Smooth muscle cell (in vitro differentiated cells): ENCODE measurements around the gene GPR135. TPM values are rescaled to one million over a fixed set of nuclear protein-coding genes. Genes with fewer than 3 reads are reported as not detected.

Experiments
- DNase-seq: peaks from one replicate; lab custom pipeline; 2025; ENCODE audit not compliant: unreplicated experiment; lab: John Stamatoyannopoulos, UW
- H2AFZ ChIP-seq: fragments of 200-600 bp; sonication (generic); 2 replicates; pipeline ENCODE4 v1.6.0; 2016; ENCODE audit warnings: antibody characterized with exemption, low read depth, mild to moderate bottlenecking
- H3F3A ChIP-seq: fragments of 200-600 bp; sonication (generic); 2 replicates; pipeline ENCODE4 v1.6.0; 2017; ENCODE audit warnings: antibody characterized with exemption, low read depth
- H3K27ac ChIP-seq: fragments of 200-600 bp; sonication (generic); 2 replicates; pipeline ENCODE4 v1.5.1; 2016; ENCODE audit warnings: low read depth, mild to moderate bottlenecking
- H3K27me3 ChIP-seq: fragments of 200-600 bp; sonication (generic); 2 replicates; pipeline ENCODE4 v1.6.1; 2016; ENCODE audit warnings: low read depth, mild to moderate bottlenecking
- H3K36me3 ChIP-seq: fragments of 200-600 bp; sonication (generic); 2 replicates; pipeline ENCODE4 v1.5.1; 2016; ENCODE audit warnings: low read depth
- H3K4me1 ChIP-seq: fragments of 200-600 bp; sonication (generic); 2 replicates; pipeline ENCODE4 v1.5.1; 2016; ENCODE audit warnings: low read depth
- H3K4me2 ChIP-seq: fragments of 200-600 bp; sonication (generic); 2 replicates; pipeline ENCODE4 v1.6.0; 2016; ENCODE audit warnings: mild to moderate bottlenecking
- H3K4me3 ChIP-seq: fragments of 200-600 bp; sonication (generic); 2 replicates; pipeline ENCODE4 v1.5.1; 2016; ENCODE audit warnings: mild to moderate bottlenecking
- H3K79me2 ChIP-seq: fragments of 200-600 bp; sonication (generic); 2 replicates; pipeline ENCODE4 v1.6.0; 2016; ENCODE audit warnings: low read depth, mild to moderate bottlenecking
- H3K9ac ChIP-seq: fragments of 200-600 bp; sonication (generic); 2 replicates; pipeline ENCODE4 v1.6.0; 2016; ENCODE audit warnings: low read depth
- H3K9me3 ChIP-seq: fragments of 200-600 bp; sonication (generic); replicated peaks from 2 replicates; pipeline ENCODE4 v1.5.1; 2016; ENCODE audit warnings: low read depth
- H4K20me1 ChIP-seq: fragments of 200-600 bp; sonication (generic); 2 replicates; pipeline ENCODE4 v1.6.0; 2016; ENCODE audit warnings: low read depth
- CTCF ChIP-seq: fragments of 200-600 bp; sonication (generic); IDR thresholded peaks from 2 replicates; pipeline ENCODE4 v1.5.1; 2017; ENCODE audit warnings: borderline replicate concordance, mild to moderate bottlenecking, antibody characterized with exemption; ENCODE audit not compliant: insufficient read depth, poor library complexity, severe bottlenecking
- WGBS: methylation state at CpG from one replicate; pipeline ENCODE4 v1.1.7; 2016; ENCODE audit warnings: low lambda C conversion rate; 5-methylcytosine and 5-hydroxymethylcytosine counted together
- polyA plus RNA-seq: library from polyadenylated mRNA; unstranded; fragments of >200 nt; fragmentation: Nextera tagmentation; extraction: Ambion mirVana; gene quantifications from 2 replicates; pipeline ENCODE4 v1.2.1, GENCODE V29; 2016
- total RNA-seq: library from RNA; depleted of rRNA; stranded (reverse); fragments of >200 nt; gene quantifications from 2 replicates; pipeline ENCODE4 v1.2.3, GENCODE V29; 2014

Gene GPR135
- total and polyA plus RNA-seq, 2 experiments from 2014 or later, result 1.1 to 2.1 TPM

- H3K27ac ChIP-seq, result no peak overlapping the region
- no peaks in the 10 kb centered on the region for H3K79me2 ChIP-seq
- no peaks in the 10 kb centered on the region for H3K4me1 ChIP-seq
- no peak overlapping the region for H3K4me3 ChIP-seq
- H3K27me3 ChIP-seq, result no peaks in the 10 kb centered on the region
- no peaks in the 10 kb centered on the region for H3F3A ChIP-seq
- no peaks in the 10 kb centered on the region for H4K20me1 ChIP-seq
- TF ChIP-seq CTCF, result no peak
- DNase-seq, result no peak
- H3K4me2 ChIP-seq, result no peak overlapping the region
- no peaks in the 10 kb centered on the region for H3K9me3 ChIP-seq
- H3K9ac ChIP-seq, result no peak overlapping the region
- H3K36me3 ChIP-seq, result no peaks in the 10 kb centered on the region
- no peak overlapping the region for H2AFZ ChIP-seq
- 97% methylated on average over 4 of the region's 4 CpGs for WGBS
Measured at GRCh38 chr14:59429790-59430189, 35.4 kb downstream of the GPR135 start.

- Histone ChIP-seq H3K4me3 (no peak overlapping the region), H3K9me3 (no peaks in the 10 kb centered on the region), H3K27ac (peak overlapping the region; percentile 37), H4K20me1 (no peaks in the 10 kb centered on the region), H3K27me3 (no peaks in the 10 kb centered on the region), H2AFZ (no peak overlapping the region), H3F3A (no peaks in the 10 kb centered on the region), H3K4me1 (no peaks in the 10 kb centered on the region), H3K36me3 (no peaks in the 10 kb centered on the region), H3K79me2 (no peaks in the 10 kb centered on the region), H3K4me2 (peak overlapping the region; percentile 18), H3K9ac (no peak overlapping the region)
- DNase-seq, result no peak
- WGBS, result 30% methylated on average over 1 of the region's 1 CpG
- peak; percentile 16 for TF ChIP-seq CTCF
Measured at GRCh38 chr14:59428581-59429012, 36.6 kb downstream of the GPR135 start.

- Histone ChIP-seq H3K36me3 (no peaks in the 10 kb centered on the region), H3F3A (no peaks in the 10 kb centered on the region), H2AFZ (no peak overlapping the region), H3K27ac (peak overlapping the region; percentile 37), H3K9ac (no peak overlapping the region), H3K79me2 (no peaks in the 10 kb centered on the region), H3K4me2 (peak overlapping the region; percentile 18), H3K27me3 (no peaks in the 10 kb centered on the region), H3K4me3 (no peak overlapping the region), H4K20me1 (no peaks in the 10 kb centered on the region), H3K9me3 (no peaks in the 10 kb centered on the region), H3K4me1 (no peaks in the 10 kb centered on the region)
- no peak for DNase-seq
- 65% methylated on average over 13 of the region's 13 CpGs for WGBS
- no peak for TF ChIP-seq CTCF
Measured at GRCh38 chr14:59427653-59428580, 37.3 kb downstream of the GPR135 start.
